ENCODE data around the gene MTOR. TPM values are rescaled to one million over a fixed set of nuclear protein-coding genes. Genes with fewer than 3 reads are reported as not detected.
A peak's percentile ranks its signal among the peaks of the same experiment; 100 is the strongest.

The MTOR gene
- total RNA-seq, 1 donor from 2014 or later: 34.9 TPM

GRCh38 chr1:11062965-11063401 lies 199.4 kb downstream of the MTOR start:
- intact Hi-C loops (cut with micrococcal nuclease): no loop called here
- TF ChIP-seq, protein P1, sequence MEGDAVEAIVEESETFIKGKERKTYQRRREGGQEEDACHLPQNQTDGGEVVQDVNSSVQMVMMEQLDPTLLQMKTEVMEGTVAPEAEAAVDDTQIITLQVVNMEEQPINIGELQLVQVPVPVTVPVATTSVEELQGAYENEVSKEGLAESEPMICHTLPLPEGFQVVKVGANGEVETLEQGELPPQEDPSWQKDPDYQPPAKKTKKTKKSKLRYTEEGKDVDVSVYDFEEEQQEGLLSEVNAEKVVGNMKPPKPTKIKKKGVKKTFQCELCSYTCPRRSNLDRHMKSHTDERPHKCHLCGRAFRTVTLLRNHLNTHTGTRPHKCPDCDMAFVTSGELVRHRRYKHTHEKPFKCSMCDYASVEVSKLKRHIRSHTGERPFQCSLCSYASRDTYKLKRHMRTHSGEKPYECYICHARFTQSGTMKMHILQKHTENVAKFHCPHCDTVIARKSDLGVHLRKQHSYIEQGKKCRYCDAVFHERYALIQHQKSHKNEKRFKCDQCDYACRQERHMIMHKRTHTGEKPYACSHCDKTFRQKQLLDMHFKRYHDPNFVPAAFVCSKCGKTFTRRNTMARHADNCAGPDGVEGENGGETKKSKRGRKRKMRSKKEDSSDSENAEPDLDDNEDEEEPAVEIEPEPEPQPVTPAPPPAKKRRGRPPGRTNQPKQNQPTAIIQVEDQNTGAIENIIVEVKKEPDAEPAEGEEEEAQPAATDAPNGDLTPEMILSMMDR (IDR thresholded peaks at IDR 0.05; ENCODE audit: borderline replicate concordance): no peak
- no peaks in the 10 kb centered on the region for H3K27me3 ChIP-seq (ENCODE audit: low read depth)
- H3K36me3 ChIP-seq: peaks cover 34% of the 10 kb centered on the region
- H3K9me3 ChIP-seq (replicated peaks): peaks cover 5% of the 10 kb centered on the region
- no peak for DNase-seq
- peaks cover 30% of the 10 kb centered on the region for H3K4me1 ChIP-seq
- H3K4me3 ChIP-seq: no peak overlapping the region
- H3K27ac ChIP-seq (replicated peaks): no peak overlapping the region

DNA sequence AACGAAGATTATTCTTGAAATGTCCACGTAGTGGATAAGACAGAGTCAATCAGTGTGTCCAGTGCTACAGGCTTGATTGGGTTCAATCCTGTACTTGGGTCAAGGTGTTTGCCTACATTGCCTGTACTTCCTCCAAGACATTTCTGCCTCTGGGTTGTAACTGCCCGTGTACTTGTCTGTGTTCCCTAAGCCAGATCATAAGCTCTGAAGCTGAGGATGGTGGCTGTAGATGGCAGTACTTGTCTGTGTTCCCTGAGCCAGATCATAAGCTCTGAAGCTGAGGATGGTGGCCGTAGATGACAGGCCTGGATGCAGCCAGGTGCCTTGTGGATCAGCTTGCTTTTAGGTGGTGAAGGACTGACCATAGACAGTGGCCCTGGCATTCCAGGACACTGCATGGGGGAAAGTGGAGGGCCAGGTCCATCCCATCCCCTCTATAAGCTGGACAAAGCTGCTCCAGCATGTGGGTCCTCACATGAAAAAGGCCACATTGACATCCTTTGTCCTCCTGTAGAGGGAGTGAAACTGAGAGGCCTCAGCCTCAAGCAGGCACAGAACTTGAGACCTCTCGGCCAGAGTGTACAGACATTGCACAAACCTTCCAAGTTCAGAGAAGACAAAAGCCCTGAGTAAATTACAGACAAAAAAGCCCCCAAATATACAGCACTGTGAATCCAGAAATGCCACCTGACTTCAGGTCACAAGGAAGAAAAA lies 200.5 kb downstream of the MTOR start:
- DNase-seq: no peak
- intact Hi-C loops (cut with micrococcal nuclease): no loop called here
- Histone ChIP-seq H3K27ac (replicated peaks) (no peak overlapping the region), H3K9me3 (replicated peaks) (peaks cover 5% of the 10 kb centered on the region), H3K36me3 (peaks cover 31% of the 10 kb centered on the region), H3K4me3 (no peak overlapping the region), H3K4me1 (peaks cover 30% of the 10 kb centered on the region), H3K27me3 (ENCODE audit: low read depth) (no peaks in the 10 kb centered on the region)
- TF ChIP-seq, protein P1 (IDR thresholded peaks at IDR 0.05; ENCODE audit: borderline replicate concordance): no peak

DNA sequence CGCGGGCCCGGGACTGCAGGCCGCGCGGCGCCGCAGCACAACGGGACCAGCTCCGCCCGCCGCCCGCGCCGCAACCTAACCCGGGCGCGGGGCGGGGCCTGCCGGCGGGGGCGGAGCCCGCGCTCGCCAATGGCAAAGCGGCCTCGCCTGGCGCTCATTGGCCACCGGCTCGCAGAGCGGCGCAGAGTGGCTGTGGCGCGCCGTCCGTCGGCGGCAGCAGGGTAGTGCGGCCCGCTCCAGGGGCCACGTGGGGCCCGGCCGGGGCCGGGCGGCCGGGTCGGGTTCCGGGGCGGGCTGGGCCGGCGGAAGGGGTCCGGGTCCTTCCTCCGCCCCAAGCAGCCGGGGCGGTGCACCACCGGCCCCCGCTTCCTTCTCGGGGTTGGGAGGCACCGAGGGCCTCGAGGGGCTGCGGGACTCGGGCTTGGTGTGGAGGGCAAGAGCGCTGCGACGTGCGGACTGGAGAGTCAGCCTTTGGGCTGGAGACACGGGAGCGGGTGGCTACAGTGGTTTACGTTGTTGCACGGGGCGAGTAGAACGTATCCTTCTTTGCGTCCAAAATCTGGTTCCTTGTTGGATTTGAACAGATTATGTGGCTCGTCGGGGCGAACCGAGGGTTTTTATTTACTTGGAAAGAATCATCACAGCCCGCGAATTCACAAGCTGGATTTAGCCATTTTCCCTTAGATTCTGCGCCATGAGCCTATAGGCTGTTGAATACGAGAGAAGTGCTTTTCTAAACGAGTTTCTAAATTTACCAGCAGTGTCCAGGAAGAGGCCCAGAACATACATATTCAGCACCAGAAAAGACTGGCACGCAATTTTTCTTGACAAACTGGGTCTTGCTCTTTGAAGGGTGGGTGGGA lies 202.2 kb downstream of the MTOR start, which contains the start of gene SRM:
TSS of gene SRM (minus strand) at position 51 of the 863 bp plus-strand sequence. CDS start 75 bp downstream, outside the sequence.
- peaks cover 30% of the 10 kb centered on the region for H3K4me1 ChIP-seq
- H3K9me3 ChIP-seq (replicated peaks): peaks cover 3% of the 10 kb centered on the region
- H3K27ac ChIP-seq (replicated peaks): peak within 1 kb of the TSS; percentile 84
- no peaks in the 10 kb centered on the region for H3K27me3 ChIP-seq (ENCODE audit: low read depth)
- peak within 1 kb of the TSS; percentile 98 for H3K4me3 ChIP-seq
- peak; percentile 91 for DNase-seq
- intact Hi-C loops (cut with micrococcal nuclease): no loop called here
- peaks cover 30% of the 10 kb centered on the region for H3K36me3 ChIP-seq
- TF ChIP-seq, protein P1 (IDR thresholded peaks at IDR 0.05; ENCODE audit: borderline replicate concordance): peak; percentile 82

DNA sequence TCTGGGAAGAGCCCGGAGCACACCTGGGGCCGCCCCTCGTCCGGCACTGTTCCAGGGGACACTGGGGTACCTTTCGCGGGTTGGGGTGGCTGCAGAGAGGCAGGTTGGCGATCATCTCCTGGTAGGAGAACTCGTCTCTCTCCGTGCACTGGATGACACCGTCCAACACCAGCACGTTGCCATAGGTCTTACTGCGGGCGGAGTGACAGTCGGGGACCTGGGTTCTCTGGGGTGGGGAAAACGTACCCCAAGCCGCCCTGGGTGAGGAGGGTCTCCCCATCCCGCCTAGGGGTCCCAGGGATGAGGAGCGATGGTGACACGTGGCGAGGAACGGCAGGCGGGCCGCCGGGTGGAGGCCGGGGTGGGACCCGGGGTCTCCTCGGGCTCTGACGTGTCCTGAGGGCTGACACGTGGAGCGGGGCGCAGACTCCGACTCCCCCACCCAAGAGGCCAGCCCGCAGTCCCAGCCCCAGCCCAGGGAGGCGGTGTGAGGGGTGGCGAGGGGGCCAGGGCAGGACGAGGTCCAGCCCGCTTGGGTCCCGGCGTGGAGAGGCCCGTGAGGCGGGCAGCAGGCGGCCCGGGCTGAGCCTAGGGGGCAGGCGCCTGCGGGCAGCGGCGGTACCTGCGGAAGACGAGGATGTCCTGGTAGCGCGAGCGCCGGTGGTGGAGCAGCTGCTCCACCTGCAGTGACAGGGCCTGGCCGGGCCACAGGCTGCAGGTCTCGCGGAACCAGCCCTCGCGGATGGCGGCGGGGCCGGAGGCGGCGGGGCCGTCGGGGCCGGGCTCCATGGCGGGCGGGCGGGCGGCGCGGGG lies 203.0 kb downstream of the MTOR start:
- peak overlapping the region; percentile 98 for H3K4me3 ChIP-seq
- H3K4me1 ChIP-seq: peaks cover 30% of the 10 kb centered on the region
- peaks cover 31% of the 10 kb centered on the region for H3K36me3 ChIP-seq
- DNase-seq: peak; percentile 24
- H3K27me3 ChIP-seq (ENCODE audit: low read depth): no peaks in the 10 kb centered on the region
- no peaks in the 10 kb centered on the region for H3K9me3 ChIP-seq (replicated peaks)
- intact Hi-C loops (cut with micrococcal nuclease): no loop called here
- TF ChIP-seq, protein P1 (IDR thresholded peaks at IDR 0.05; ENCODE audit: borderline replicate concordance): no peak
- peak overlapping the region; percentile 64 for H3K27ac ChIP-seq (replicated peaks)

DNA sequence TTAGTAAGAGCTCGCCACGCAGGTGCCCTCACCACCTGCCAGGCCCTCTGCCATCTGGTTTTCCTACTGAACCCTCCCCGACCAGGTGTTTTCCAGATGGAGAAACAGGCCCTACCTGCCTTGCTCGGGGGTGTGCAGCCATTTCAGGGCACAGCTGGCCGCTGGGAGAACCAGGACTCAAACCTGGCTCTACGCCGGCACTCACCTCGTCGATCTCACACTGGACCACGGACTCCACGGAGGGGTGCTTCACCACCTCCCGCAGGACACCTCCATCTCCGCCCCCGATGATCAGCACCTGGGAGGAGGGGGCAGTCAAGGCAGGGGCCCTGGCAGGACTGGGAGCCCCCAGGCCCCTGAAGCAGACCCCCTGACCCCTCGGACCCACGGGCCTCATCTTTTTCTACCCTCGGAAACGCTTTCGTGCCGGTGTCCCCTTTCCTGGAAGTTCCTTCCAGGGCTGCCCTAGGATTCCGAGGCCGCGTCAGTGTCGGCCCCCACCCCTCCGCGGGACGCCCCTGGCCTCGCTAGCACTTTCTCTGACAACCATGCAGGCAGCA lies 203.7 kb downstream of the MTOR start:
- Histone ChIP-seq H3K27me3 (ENCODE audit: low read depth) (no peaks in the 10 kb centered on the region), H3K27ac (replicated peaks) (no peak overlapping the region), H3K36me3 (peaks cover 30% of the 10 kb centered on the region), H3K4me3 (peak overlapping the region; percentile 98), H3K4me1 (peaks cover 30% of the 10 kb centered on the region), H3K9me3 (replicated peaks) (no peaks in the 10 kb centered on the region)
- intact Hi-C loops (cut with micrococcal nuclease): no loop called here
- TF ChIP-seq, protein P1 (IDR thresholded peaks at IDR 0.05; ENCODE audit: borderline replicate concordance): no peak
- no peak for DNase-seq
